Dermis microvascular lymphatic vessel endothelial cell (primary cell): ENCODE data around the gene SFXN3. TPM values are rescaled to one million over a fixed set of nuclear protein-coding genes. Genes with fewer than 3 reads are reported as not detected.

Source experiments
- DNase-seq, 2 donors: peaks; one replicate each; pipeline versions ENCODE4 v3.0.0 to v3.0.0-alpha.2; 2010; ENCODE audit warnings: low read depth in 2 of 2
- total RNA-seq: library from RNA; depleted of rRNA; stranded (reverse); fragments of >200 nt; gene quantifications from 2 replicates; pipeline ENCODE4 v1.2.1, GENCODE V29; 2014

SFXN3 gene
- total RNA-seq, 1 donor from 2014 or later = 51.2 TPM

GRCh38 chr10:101035314-101035713 lies 4.3 kb downstream of the SFXN3 start:
- DNase-seq = no peak

GRCh38 chr10:101035916-101036702 lies 5.1 kb downstream of the SFXN3 start:
- DNase-seq = no peak

- no peak for DNase-seq
Measured at GRCh38 chr10:101036726-101037125, 5.7 kb downstream of the SFXN3 start.

GRCh38 chr10:101038484-101038883 lies 7.5 kb downstream of the SFXN3 start:
- no peak for DNase-seq

- DNase-seq = no peak
Measured at GRCh38 chr10:101040061-101040460, 9.0 kb downstream of the SFXN3 start.

GRCh38 chr10:101040851-101041250 lies 9.8 kb downstream of the SFXN3 start:
- no peak for DNase-seq

- DNase-seq = peak in 1 of 2 donors; percentile 86
Measured at GRCh38 chr10:101041252-101041761, 10.3 kb downstream of the SFXN3 start.

- DNase-seq = no peak
Measured at GRCh38 chr10:101042118-101042517, 11.1 kb downstream of the SFXN3 start.

GRCh38 chr10:101042667-101043362 lies 11.8 kb downstream of the SFXN3 start:
- DNase-seq = peak; percentile 93 to 94

GRCh38 chr10:101043363-101043707 lies 12.3 kb downstream of the SFXN3 start:
- no peak for DNase-seq

GRCh38 chr10:101044117-101044516 lies 13.1 kb downstream of the SFXN3 start:
- DNase-seq = no peak

- no peak for DNase-seq
Measured at GRCh38 chr10:101046332-101047238, 15.6 kb downstream of the SFXN3 start.

GRCh38 chr10:101047268-101047667 lies 16.2 kb downstream of the SFXN3 start:
- no peak for DNase-seq

- no peak for DNase-seq
Measured at GRCh38 chr10:101047961-101048892, 17.2 kb downstream of the SFXN3 start.

GRCh38 chr10:101050208-101051069 lies 19.4 kb downstream of the SFXN3 start:
- DNase-seq = peak in 1 of 2 donors; percentile 51

GRCh38 chr10:101052285-101052684 lies 21.3 kb downstream of the SFXN3 start:
- no peak for DNase-seq

GRCh38 chr10:101053516-101053915 lies 22.5 kb downstream of the SFXN3 start:
- no peak for DNase-seq

- DNase-seq = no peak
Measured at GRCh38 chr10:101054351-101054750, 23.3 kb downstream of the SFXN3 start.

- DNase-seq = no peak
Measured at GRCh38 chr10:101054876-101055275, 23.8 kb downstream of the SFXN3 start.

GRCh38 chr10:101055411-101055810 lies 24.4 kb downstream of the SFXN3 start:
- no peak for DNase-seq
